ENCODE measurements around the gene GCG. TPM values are rescaled to one million over a fixed set of nuclear protein-coding genes. Genes with fewer than 3 reads are reported as not detected.

GCG gene
- not detected in 2 replicates for total RNA-seq (2013; cell fraction: nucleolus; rRNA removed)
- total RNA-seq (2014; rRNA removed), result not detected in 2 replicates
- not detected in 2 replicates for total RNA-seq (2014; rRNA removed; fragmentation: Illumina TruSeq; extraction: Trizol)
- total RNA-seq (2021), result 0.29 TPM in 1 of 2 replicates, not detected in the other
- polyA plus RNA-seq (2011; ENCODE audit: low read depth), result not detected
- not detected in 2 replicates for polyA plus RNA-seq (2011; rRNA removed)
- not detected in 2 replicates for polyA plus RNA-seq (2011; cell fraction: cytosol; rRNA removed)
- not detected in 2 replicates for polyA plus RNA-seq (2011; cell fraction: nucleus; rRNA removed)
- polyA plus RNA-seq (2012), result not detected in 2 replicates
- polyA plus RNA-seq (2014; fragmentation: Illumina TruSeq; extraction: Trizol), result not detected in 2 replicates
- polyA plus RNA-seq (2014; fragmentation: Nextera tagmentation; extraction: Ambion mirVana), result not detected
- polyA plus RNA-seq (2014; rRNA removed), result not detected in 2 replicates
- polyA plus RNA-seq (2016; fragmentation: Nextera tagmentation; extraction: Ambion mirVana), result not detected
- not detected in 2 replicates for polyA minus RNA-seq (2011; rRNA and poly(A)+ RNA removed)
- polyA minus RNA-seq (2011; cell fraction: cytosol; rRNA and poly(A)+ RNA removed), result not detected in 2 replicates
- polyA minus RNA-seq (2011; cell fraction: nucleus; rRNA and poly(A)+ RNA removed), result not detected in 2 replicates
- Bru-seq, nascent RNA, result not detected
- BruChase-seq, experiment 1, labeled RNA remaining after a 6-hour chase, result percentile 20 among the genes with signal in this experiment
- percentile 8 among the genes with signal in this experiment for BruChase-seq, experiment 2, labeled RNA remaining after a 2-hour chase
- long read RNA-seq, experiment 1, result 0 reads
- long read RNA-seq, experiment 2, result 0 reads

GRCh38 chr2:162152147-162152546 lies at the start of gene GCG:
GCG (minus strand) TSS chr2:162152247; CDS start chr2:162149178, 3,069 bp downstream.
- H3K79me2 ChIP-seq (ENCODE audit: control insufficient read depth, insufficient read depth, low read length), result no peaks in the 10 kb centered on the region
- H4K20me1 ChIP-seq (ENCODE audit: control insufficient read depth, insufficient read depth), result no peaks in the 10 kb centered on the region
- SMC1A ChIA-PET (ENCODE audit: uncharacterized antibody, unreplicated experiment), result no interaction called here
- intact Hi-C loops (cut with micrococcal nuclease; ENCODE audit: unreplicated experiment), result no loop called here
- no peak within 1 kb of the TSS for H3K9ac ChIP-seq (ENCODE audit: control insufficient read depth, insufficient read depth, low read length)
- H3K9me3 ChIP-seq (replicated peaks; ENCODE audit: control insufficient read depth, insufficient read depth, low read length), result no peaks in the 10 kb centered on the region
- 51% methylated on average over 3 of the region's 3 CpGs for WGBS (ENCODE audit: insufficient coverage, insufficient replicate concordance, low lambda C conversion rate, missing lambda C conversion rate)
- RAD21 ChIA-PET (ENCODE audit: unreplicated experiment), result interaction anchor here (1.1 to 1.5 kb wide), 2 partner anchors 14 to 146 kb away, joined by 3 read pairs; no protein-coding TSS in a partner anchor
- no peaks in the 10 kb centered on the region for H3K27me3 ChIP-seq (replicated peaks in 1 of 2; ENCODE audit: control insufficient read depth in 2 of 2, insufficient read depth in 2 of 2, low read length in 1 of 2)
- H3K4me3 ChIP-seq, result no peak within 1 kb of the TSS
- H3K4me2 ChIP-seq (ENCODE audit: control insufficient read depth, insufficient read depth), result no peak within 1 kb of the TSS
- ATAC-seq (no peak), DNase-seq (ENCODE audit: low read depth, low spot score) (no peak), FAIRE-seq (no peak)
- BruUV-seq (replicated peaks), result no TSS peak
- H2AFZ ChIP-seq (ENCODE audit: control insufficient read depth, low read depth, low read length), result no peak within 1 kb of the TSS
- no peaks in the 10 kb centered on the region for H3K4me1 ChIP-seq (ENCODE audit: control insufficient read depth, insufficient read depth, low read length)
- CTCF ChIA-PET, result interaction anchor here (0.7 to 5.7 kb wide), 5 partner anchors 9 to 182 kb away, joined by 4 to 26 read pairs (median 4); no protein-coding TSS in a partner anchor
- POLR2A ChIA-PET, result no interaction called here
- no peak within 1 kb of the TSS for H3K27ac ChIP-seq (ENCODE audit: control insufficient read depth, insufficient read depth)
- in situ Hi-C loops (cut with MboI), result loop anchor here (5.0 kb wide), 1 partner anchor 145 kb away; no protein-coding TSS in a partner anchor
- no peak for TF ChIP-seq EED (IDR thresholded peaks at IDR 0.05; ENCODE audit: low read depth)
- TF ChIP-seq ZNF207 (IDR thresholded peaks at IDR 0.05; ENCODE audit: borderline replicate concordance), result no peak
- H3K36me3 ChIP-seq (ENCODE audit: control insufficient read depth in 2 of 2, insufficient read depth in 2 of 2, low read length in 1 of 2), result no peaks in the 10 kb centered on the region

GRCh38 chr2:162200636-162201035 lies 48.6 kb upstream of the GCG start:
- no peak overlapping the region for H3K9ac ChIP-seq (ENCODE audit: control insufficient read depth, insufficient read depth, low read length)
- SMC1A ChIA-PET (ENCODE audit: uncharacterized antibody, unreplicated experiment), result no interaction called here
- FAIRE-seq (no peak), ATAC-seq (no peak), DNase-seq (ENCODE audit: low read depth, low spot score) (no peak)
- H3K9me3 ChIP-seq (replicated peaks; ENCODE audit: control insufficient read depth, insufficient read depth, low read length), result no peaks in the 10 kb centered on the region
- no peak overlapping the region for H3K4me3 ChIP-seq
- H3K4me1 ChIP-seq (ENCODE audit: control insufficient read depth, insufficient read depth, low read length), result no peaks in the 10 kb centered on the region
- CTCF ChIA-PET, result no interaction called here
- no TSS peak for BruUV-seq (replicated peaks)
- H4K20me1 ChIP-seq (ENCODE audit: control insufficient read depth, insufficient read depth), result no peaks in the 10 kb centered on the region
- RAD21 ChIA-PET (ENCODE audit: unreplicated experiment), result no interaction called here
- 0% methylated on average over 1 of the region's 1 CpG for WGBS (ENCODE audit: insufficient coverage, insufficient replicate concordance, low lambda C conversion rate, missing lambda C conversion rate)
- H3K36me3 ChIP-seq (ENCODE audit: control insufficient read depth in 2 of 2, insufficient read depth in 2 of 2, low read length in 1 of 2), result no peaks in the 10 kb centered on the region
- no peaks in the 10 kb centered on the region for H3K79me2 ChIP-seq (ENCODE audit: control insufficient read depth, insufficient read depth, low read length)
- intact Hi-C loops (cut with micrococcal nuclease; ENCODE audit: unreplicated experiment), result no loop called here
- in situ Hi-C loops (cut with MboI), result no loop called here
- H2AFZ ChIP-seq (ENCODE audit: control insufficient read depth, low read depth, low read length), result no peak overlapping the region
- H3K27me3 ChIP-seq (replicated peaks in 1 of 2; ENCODE audit: control insufficient read depth in 2 of 2, insufficient read depth in 2 of 2, low read length in 1 of 2), result no peaks in the 10 kb centered on the region; a peak in 1 of 4 replicates
- POLR2A ChIA-PET, result no interaction called here
- no peak overlapping the region for H3K27ac ChIP-seq (ENCODE audit: control insufficient read depth, insufficient read depth)
- no peak overlapping the region for H3K4me2 ChIP-seq (ENCODE audit: control insufficient read depth, insufficient read depth)
- no peak for TF ChIP-seq MXI1 (IDR thresholded peaks at IDR 0.05; ENCODE audit: low read depth, low read length)
- no peak for TF ChIP-seq HCFC1 (IDR thresholded peaks at IDR 0.05; ENCODE audit: low read length)
- TF ChIP-seq ZNF592 (IDR thresholded peaks at IDR 0.05), result no peak
- TF ChIP-seq ATF3 (IDR thresholded peaks at IDR 0.05; ENCODE audit: borderline replicate concordance, extremely low read depth, low read depth, low read length), result no peak

Measured in GM12878 (cell line).